Germinal center (tissue), 1 donor: ENCODE results near the gene COLEC11.
"Not testable (repeated sequence)": the region's sequence is repeated elsewhere in the genome, so short reads cannot be mapped to it uniquely, and the experiment has no call there.

Experiments
- DNase-seq: peaks from one replicate; pipeline ENCODE4 v3.0.0; 2012; ENCODE audit warnings: mixed read lengths, low spot score

COLEC11 gene

DNA sequence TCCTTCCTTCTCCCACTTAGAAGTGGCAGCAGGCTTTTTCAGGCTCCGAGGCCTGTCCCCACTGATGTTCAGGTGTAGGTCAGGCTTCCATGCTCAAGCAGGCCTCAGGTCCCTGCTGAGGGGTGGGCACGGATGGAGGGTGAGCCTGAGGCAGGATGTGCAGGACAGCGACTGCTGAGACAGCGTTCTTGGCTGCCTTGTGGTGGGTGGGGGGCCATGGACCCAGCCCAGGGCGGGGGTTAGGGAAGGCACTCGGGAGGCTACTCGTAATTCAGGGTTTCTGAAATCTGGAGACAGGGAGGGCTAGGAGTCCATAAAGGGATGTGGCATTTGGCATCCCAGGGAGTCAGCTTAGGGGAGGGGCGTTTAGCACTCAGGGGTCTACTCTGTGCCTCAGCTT, 30.3 kb downstream of the COLEC11 start:
- DNase-seq, result no peak

DNA sequence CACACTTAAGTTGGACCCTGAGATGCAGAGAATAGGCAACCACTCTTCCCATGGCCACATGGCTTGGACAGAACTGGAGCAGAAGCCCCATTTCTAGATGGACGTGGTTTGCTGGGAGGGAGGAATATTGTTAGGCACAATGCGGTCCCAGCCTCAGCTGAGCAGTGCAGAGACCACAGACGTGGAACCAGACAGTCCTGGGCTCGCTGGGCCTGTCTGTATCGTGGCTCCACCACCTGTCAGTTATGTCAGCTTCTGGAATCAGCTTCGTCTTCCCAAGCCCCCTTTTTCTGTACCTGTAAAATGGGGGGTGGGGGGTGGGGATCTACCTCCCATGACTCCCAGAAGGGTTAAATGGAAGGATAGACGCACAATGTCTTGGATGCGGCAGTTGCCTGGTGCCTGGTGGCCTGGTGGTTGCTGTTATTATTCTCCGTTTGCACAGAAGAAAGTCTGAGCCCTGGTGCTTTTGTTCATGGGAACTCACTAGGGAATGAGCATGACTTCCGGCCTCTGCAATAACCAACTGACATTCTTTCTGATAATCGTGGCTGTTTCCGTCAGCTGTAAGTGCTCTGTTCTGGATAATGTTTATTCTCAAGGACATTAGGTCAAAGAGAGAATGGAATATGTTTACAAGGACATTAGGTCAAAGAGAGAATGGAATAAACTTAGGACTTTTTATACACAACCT, 31.4 kb downstream of the COLEC11 start:
- DNase-seq, result no peak

DNA sequence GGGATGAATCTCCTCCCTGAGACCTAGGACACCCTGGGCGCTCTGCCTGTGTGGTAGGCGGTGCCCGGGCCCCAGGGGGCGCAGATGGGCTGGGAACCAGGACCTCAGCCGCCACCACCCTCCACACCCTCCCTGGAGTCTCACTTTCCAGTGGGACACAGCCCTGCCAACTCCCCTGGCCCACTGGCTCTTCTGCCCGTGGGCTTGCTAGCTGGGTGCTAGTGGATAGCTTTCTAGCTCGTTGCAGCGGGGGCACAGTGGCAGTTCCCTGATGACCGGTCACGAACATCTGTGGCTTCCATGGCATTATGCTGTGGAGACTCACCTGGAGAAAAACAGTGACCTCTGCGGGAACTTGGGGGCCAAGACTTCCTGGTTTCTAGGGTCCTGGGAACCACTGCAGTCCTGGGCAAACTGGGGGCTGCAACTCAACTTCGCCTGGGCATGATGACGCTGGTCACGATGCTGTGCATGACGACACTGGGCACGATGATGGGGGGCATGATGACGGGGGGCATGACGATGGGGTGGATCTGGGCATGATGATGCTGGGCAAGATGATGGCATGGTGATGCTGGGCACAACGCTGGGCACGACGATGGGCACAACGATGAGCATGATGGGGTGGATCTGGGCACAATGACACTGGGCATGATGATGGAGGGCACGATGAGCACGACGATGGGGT, 32.0 kb downstream of the COLEC11 start:
- DNase-seq, result no peak

DNA sequence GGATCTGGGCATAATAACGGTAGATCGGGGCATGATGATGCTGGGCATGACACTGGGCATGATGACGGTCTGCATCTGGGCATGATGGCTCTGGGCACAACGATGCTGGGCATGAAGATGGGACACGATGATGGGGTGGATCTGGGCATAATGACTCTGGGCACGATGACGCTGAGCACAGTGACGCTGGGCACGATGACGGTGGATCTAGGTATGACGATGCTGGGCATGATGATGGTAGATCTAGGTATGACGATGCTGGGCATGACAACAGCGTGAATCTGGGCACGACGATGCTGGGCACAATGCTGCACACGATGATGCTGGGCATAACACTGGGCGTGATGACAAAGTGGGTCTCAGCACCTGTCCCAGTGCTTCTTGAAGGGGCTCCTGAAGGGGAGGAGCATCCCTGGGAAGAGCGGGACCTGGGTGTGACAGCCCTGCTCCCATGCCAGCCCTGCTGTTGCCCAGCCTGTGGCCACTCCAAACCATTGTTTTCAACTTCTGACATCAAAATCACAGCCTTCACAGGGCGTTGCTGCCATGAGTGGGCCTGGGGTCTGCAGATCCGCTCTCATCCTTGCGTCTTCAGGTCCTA, 32.7 kb downstream of the COLEC11 start:
- no peak for DNase-seq

DNA sequence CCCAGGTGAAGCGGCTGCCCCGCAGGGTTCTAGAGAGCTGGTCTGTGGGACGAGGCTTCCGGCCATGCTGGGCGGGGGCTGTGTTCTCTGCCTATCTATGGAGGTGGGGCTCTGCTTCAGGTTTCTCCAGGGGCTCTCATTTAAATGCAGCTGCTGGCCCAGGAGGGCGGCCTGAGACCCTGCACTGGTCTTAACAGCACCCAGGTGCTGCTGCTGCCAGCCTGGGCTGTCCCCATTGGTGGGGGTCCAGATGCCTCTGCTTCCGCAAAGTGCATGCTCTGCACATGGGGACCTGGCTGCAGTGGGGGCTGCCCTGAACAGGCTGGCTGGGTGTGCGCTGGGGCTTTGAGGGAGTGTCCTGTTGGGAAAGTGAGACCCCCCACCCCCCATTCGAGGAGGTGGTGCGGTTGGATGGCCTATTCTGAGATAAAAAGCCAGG, 33.3 kb downstream of the COLEC11 start:
- no peak for DNase-seq

DNA sequence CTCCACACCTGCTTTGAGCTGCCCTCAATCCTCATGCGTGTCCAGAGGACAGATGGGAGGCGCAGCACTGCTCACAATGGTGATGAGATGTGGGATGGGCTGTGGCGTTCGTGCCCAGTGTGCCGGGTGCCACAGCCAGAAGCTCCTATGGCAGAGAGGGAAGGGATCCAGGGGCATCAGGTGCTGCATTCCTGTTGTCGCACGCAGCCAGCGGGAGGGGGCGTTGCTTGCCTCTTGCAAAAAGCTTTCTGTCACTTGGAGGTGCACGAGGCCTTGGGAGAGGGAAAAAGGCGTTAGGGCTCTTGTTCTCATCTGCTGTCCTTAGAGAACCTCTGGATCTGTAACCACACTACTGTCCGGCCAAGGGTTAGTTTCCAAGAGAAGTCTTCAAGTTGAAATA, 33.9 kb downstream of the COLEC11 start:
- DNase-seq, result no peak

DNA sequence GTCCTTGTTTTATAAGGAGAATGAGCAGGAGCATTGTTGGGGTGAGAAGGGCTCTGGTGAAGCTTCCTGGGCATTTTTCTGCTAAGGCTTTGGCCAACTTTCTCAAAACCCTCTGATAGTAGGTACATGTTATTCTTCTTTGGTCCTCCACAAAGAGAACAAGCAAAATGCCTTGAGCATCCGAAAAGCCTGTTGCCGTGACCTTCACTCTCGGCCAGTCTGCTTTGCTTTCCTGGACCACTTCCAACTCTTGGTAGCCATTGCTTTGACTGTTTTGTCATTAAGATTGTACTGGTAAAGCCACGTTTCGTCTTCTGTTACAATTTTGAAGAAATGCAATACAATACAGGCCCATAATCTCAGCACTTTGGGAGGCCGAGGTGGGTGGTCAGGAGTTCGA, 35.7 kb downstream of the COLEC11 start:
- DNase-seq, result no peak

DNA sequence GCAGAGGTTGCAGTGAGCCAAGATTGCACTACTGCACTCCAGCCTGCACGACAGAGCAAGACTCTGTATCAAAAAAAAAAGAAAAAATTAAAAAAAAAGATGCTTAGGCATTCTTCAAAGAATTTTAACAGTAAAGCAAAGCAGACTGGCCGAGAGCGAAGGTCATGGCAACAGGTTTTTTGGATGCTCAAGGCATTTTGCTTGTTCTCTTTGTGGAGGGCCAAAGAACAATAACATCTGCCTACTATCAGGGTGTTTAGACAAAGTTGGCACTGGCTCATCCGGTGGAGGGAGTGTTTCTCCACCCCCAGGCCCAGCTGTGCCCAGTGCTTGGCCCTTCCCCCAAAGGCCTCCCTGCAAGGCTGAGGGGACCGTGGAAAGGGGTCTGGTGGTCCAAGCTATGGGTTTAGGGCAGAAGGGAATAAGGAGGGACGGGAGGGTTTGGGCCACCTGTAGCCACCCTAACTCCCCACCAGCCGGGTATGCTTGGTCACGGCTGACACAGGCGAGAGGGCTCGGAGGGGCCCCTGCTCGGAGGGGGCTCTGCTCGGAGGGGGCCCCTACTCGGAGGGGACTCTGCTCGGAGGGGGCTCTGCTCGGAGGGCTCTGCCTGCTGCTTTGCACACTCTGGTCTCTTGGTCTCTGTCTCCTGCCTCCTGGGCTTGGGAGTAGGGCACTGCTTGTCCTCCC, 36.4 kb downstream of the COLEC11 start:
- DNase-seq, result no peak

DNA sequence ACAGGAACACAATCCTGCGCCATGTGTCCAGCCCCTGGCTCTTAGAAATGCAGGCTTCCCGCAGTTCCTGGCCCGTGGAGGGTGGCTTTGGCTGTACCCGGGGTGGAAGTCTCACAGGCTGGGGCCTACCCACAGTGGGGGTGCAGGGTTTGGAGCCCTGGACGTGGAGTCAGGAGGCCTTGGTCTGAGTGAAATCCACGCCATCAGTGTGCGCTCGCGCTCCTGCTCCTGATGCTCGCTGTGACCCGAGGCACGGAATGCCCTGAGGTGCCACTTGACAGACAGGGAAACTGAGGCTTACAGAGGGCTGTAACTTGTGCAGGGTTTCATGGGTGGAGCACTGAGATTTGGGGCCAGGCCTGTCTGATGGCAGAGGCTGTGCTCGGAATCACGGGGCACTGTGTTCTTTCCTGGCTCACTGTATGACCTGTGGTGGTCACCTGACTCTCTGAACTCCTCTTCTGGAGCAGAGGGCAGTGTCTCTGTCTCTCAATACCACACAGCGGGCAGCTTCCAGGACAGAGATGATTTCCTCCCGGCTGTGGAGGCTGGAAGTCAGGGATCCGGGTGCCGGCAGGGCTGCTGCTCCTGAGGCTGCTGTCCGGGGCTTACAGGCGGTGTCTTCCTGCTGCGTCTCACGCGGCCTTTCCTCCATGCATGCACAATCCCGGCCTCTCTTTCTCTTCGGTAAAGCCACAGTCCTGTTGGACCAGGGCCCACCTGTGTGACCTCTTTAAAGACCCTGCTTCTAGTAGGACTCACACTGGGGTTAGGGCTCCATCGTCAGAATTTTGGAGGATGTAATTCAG, 37.1 kb downstream of the COLEC11 start:
- DNase-seq, result no peak

DNA sequence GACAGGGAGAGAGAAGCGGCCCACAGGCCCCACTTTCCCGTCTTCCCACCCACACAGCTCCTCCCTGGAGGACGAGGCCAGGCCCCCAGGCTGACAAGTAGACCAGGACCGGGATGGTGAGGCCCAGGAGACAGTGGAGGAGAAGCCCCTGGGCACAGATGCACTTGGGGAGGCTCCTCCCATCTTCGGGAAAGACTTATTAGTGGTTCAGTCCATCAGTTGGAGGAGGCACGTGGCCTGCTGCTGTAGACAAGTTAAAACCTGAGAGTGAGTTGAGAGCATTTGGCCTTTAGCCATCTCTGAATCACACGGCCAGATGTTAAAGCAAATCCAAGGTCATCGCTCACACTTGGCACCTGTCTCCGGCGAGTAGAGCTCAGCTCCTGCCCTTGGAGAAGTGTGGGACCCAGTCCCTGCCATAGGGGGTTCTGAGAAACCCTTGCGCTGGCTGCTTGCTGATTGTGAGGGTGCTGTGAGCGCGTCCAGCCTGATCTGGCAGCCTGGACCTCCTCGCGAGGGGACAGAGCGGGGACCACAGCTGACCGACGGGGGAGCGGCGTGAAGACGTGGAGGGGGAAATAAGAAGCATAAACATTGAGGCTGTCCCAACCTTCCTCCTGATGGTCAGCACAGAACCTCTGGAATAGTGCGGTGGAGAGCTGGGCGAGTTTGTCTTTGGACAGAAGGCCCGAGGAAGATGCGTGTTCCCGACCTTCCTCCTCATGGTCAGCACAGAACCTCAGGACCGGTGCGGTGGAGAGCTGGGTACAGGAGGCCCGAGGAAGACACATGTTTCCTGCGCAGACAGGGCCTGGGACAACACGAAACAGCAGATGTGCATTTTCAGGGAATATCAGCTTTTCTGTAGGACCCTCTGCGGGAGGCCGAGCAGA, 38.4 kb downstream of the COLEC11 start:
- no peak for DNase-seq

DNA sequence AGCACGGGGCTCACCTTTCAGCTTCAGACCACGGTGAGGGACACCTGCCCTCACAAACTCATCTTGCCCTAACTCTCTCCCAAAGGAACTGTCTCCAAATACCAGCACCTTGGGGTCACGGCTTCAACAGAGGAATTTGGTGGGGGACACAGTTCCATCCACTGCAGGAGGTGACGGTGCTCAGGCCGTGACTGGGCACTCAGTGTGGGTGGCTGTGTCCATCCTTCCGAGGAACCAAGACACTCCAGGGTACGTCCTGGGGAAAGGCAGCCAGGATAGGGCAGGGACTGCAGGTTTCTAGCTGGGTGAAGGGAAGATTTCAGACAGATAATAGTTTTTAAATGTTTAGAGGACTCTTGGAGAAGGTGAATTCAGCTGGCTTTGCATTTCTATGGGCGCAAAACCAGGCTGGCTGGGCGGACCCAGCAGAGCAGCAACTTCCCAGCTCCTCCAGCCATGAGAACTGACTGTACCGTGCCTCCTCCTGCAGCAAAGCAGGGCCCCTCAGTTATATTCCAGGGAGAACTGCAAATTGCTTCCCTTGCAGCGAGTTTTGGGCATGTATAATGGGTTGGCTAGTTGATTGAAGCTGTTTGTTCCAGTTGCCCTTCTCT, 39.2 kb downstream of the COLEC11 start:
- DNase-seq, result no peak

DNA sequence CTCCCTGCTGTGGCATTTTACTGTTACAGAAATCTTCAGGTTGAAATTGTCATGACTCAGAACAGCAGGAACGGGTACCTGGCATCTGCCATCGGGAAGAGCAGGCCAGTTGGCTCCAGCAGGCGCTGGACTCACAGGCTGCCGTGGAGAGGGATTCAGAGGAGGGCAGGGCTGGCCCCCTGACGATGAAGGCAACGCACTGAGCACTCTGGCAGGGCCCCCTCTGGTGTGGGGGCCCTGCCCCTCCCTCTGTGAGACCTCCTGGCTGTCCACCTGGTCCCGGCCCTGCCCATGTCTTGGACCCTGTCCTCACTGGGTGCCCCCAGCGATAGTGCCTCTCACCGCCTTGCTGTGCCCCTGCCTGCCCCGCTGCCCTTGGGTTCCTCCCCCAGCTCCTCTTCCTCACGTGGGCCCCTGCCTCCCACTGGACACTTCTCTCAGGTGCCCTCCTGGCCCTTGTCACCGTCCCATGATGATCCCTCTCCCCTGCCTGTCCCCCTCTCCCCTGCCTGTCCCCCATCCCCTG, 39.7 kb downstream of the COLEC11 start:
- DNase-seq, result no peak

DNA sequence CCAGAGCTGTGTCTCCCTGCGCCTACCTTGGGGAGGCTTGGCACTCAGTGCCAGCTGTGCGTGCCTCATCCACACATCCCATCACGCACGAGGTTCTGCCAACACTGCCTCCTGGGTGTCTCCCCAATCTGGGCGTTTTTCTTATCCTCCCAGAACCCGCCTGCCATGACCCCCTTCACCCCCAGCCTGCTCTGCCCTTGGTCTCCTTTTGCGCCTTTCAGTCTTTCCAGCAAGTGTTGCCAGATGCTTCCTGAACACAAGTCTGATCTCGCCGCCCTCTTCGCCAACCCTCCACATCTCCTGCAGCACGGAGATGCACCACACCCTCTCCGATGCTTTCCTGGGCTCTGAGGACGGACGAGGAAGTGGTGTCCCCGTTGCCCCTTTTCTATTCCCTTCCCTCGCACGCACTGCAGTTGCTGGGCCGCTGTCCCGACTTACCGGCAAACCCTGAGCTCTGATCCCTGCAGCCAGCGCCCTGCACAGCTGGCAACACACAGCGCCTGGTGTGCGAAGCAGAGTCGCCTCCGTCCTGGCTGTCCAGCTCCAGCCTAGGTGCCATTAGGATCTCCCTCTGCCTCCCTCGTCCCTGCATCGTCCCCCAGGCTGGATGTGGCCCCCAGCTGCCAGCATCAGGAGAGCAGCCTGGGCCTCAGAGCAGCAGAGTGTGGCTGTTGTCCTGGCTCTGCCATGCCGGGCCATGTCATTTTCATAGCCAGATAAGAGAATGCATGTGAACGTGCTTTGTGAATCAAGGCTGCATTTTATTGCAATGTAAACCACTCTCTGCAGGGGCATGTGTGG, 40.5 kb downstream of the COLEC11 start:
- no peak for DNase-seq

DNA sequence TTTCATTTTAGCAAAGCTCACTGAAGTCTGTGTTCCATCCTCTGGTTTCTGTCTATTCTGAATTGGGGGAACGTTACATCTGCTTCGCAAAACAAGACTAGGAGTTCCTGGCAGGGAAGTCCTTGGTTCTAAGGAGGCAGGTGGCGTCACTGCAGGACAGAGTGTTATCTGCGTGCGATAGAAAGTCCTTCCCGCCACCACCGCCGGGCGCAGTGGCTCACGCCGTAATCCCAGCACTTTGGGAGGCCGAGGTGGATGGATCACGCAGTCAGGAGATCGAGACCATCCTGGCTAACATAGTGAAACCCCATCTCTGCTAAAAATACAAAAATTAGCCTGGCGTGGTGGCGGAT, 41.0 kb downstream of the COLEC11 start:
- not testable (repeated sequence) for DNase-seq

DNA sequence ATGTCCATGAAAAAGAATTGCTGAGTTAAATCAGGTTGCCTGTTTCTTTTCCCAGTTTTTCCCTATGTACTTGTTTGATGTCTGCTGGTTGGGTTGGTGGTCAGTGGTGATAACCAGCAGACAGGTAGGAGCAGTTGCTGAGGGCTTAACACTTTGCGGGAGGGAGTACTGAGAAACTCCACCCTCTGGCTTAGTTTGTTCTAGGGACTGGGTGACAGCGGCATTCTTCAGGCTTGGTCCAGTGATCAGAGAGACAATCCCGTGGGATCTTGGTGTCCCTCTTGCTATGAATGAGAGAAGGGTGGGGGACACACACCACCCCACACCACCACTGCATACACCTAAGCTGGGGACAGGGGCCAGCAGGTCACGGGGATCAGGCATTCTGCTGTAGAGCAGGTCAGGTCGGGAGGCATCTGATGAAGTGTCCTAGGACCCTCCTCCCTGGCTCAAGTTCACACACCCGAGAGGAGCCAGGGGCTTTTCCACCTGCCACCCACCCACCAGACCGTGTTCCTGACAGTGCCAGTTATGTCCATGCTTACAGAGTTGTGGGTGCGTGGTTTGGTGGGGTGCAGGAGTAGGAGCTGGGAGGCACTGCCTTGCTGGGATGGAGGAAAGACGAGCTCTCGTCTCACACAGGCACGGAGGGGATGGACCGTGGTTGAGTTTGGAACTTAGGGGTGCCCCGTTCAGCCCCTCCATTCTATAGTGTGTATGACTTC, 41.8 kb downstream of the COLEC11 start:
- no peak for DNase-seq

DNA sequence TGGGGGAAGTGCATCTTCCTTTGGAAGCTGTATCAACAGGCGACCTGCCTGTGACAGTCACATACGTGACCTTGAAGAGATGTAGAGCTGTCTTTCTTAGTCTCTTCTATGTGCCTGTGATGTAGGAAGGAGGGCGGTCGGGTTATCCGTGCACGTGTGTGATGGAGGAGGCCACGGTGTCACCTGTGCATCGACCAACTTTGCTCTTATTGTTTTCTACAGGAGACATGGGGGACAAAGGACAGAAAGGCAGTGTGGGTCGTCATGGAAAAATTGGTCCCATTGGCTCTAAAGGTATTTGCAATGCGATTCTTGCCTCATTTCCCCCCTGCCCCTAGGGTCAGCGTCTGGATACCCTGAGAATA, 42.4 kb downstream of the COLEC11 start:
- DNase-seq, result no peak

DNA sequence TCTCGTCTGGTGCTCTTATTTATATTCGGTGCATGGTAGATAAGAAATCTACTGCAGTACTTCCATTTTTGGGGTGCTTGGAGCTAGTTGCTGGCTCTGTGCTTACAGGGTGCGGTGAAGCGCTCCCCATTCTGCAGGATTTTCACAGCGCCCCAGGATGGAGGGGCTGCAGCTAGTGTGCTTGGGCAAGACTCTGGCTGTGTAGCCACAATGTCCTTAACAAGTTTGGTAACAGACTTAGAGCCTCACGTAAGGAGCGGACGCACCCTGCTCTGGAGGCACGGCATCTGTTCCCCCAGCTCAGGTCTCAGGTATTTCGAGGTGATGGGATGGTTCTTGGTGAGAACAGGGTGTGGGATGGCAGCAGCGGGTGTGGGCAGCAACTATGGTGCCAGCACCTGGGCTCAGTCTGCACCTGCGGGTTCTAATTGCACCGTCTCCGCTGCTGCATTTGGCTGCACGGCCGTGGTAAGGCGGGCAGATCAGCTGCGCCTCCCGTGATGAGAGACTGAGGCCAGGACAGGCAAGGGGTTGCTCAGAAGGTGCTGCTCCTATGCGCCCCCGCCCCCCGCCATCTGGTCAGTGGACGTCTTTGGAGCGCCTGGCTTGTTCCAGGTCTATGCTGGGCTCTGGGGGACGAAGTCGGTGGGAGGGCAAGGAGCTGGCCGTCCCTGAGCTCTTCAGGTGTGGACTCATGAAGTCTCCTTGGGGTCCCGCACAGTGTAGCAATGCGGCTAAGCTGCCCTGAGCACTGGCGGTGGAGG, 43.0 kb downstream of the COLEC11 start:
- no peak for DNase-seq

DNA sequence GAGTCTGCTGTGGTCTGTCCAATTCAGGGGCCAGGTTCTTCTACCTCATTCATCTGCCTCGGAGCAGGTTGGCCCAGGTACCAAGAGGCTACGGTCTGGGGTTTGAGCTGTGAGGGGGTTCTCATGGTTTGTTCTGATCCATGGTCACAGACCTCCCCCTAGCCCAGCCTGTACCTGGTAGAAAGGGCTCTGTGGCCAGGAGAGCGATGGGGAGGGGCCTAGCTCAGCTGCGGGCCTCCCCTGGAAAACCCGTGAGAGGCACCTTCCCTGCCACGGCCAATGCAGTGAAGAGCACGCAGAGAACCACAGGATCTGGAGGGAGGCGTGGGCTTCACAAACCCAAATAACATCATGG, 43.5 kb downstream of the COLEC11 start:
- no peak for DNase-seq
